ENCODE measurements around the gene DHRS4. TPM values are rescaled to one million over a fixed set of nuclear protein-coding genes. Genes with fewer than 3 reads are reported as not detected.
"Not testable (repeated sequence)": the region's sequence is repeated elsewhere in the genome, so short reads cannot be mapped to it uniquely, and the experiment has no call there.

Gene DHRS4
- total and polyA plus RNA-seq, 2 of the 13 experiments (the other 11 are each of a cell fraction or from before 2014, with no cell fraction given): 23.9 to 45.1 TPM

- TF ChIP-seq, protein P1, sequence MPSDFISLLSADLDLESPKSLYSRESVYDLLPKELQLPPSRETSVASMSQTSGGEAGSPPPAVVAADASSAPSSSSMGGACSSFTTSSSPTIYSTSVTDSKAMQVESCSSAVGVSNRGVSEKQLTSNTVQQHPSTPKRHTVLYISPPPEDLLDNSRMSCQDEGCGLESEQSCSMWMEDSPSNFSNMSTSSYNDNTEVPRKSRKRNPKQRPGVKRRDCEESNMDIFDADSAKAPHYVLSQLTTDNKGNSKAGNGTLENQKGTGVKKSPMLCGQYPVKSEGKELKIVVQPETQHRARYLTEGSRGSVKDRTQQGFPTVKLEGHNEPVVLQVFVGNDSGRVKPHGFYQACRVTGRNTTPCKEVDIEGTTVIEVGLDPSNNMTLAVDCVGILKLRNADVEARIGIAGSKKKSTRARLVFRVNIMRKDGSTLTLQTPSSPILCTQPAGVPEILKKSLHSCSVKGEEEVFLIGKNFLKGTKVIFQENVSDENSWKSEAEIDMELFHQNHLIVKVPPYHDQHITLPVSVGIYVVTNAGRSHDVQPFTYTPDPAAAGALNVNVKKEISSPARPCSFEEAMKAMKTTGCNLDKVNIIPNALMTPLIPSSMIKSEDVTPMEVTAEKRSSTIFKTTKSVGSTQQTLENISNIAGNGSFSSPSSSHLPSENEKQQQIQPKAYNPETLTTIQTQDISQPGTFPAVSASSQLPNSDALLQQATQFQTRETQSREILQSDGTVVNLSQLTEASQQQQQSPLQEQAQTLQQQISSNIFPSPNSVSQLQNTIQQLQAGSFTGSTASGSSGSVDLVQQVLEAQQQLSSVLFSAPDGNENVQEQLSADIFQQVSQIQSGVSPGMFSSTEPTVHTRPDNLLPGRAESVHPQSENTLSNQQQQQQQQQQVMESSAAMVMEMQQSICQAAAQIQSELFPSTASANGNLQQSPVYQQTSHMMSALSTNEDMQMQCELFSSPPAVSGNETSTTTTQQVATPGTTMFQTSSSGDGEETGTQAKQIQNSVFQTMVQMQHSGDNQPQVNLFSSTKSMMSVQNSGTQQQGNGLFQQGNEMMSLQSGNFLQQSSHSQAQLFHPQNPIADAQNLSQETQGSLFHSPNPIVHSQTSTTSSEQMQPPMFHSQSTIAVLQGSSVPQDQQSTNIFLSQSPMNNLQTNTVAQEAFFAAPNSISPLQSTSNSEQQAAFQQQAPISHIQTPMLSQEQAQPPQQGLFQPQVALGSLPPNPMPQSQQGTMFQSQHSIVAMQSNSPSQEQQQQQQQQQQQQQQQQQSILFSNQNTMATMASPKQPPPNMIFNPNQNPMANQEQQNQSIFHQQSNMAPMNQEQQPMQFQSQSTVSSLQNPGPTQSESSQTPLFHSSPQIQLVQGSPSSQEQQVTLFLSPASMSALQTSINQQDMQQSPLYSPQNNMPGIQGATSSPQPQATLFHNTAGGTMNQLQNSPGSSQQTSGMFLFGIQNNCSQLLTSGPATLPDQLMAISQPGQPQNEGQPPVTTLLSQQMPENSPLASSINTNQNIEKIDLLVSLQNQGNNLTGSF (CRISPR knock-in tag; IDR thresholded peaks at IDR 0.05): 0 out of 2 replicates have a peak, but pooled peaks have one; percentile 52
- TF ChIP-seq ZMYM3 (CRISPR knock-in tag; IDR thresholded peaks at IDR 0.05) (peak; percentile 56; the same call in 1 of the 2 replicates), ZHX2 (IDR thresholded peaks at IDR 0.05; ENCODE audit: low read depth) (0 out of 2 replicates have a peak, but pooled peaks have one; percentile 40), ZBTB7B (CRISPR knock-in tag; IDR thresholded peaks at IDR 0.05) (0 out of 2 replicates have a peak, but pooled peaks have one; percentile 37), POGZ (CRISPR knock-in tag; IDR thresholded peaks at IDR 0.05) (peak; percentile 38; the same call in 1 of the 2 replicates), ZNF589 (CRISPR knock-in tag; conservative IDR thresholded peaks at IDR 0.05) (0 out of 2 replicates have a peak, but pooled peaks have one; percentile 85)
- not testable (repeated sequence) for TF ChIP-seq ZHX2 (CRISPR knock-in tag; IDR thresholded peaks at IDR 0.05; ENCODE audit: borderline replicate concordance)
- TF ChIP-seq, protein P2, sequence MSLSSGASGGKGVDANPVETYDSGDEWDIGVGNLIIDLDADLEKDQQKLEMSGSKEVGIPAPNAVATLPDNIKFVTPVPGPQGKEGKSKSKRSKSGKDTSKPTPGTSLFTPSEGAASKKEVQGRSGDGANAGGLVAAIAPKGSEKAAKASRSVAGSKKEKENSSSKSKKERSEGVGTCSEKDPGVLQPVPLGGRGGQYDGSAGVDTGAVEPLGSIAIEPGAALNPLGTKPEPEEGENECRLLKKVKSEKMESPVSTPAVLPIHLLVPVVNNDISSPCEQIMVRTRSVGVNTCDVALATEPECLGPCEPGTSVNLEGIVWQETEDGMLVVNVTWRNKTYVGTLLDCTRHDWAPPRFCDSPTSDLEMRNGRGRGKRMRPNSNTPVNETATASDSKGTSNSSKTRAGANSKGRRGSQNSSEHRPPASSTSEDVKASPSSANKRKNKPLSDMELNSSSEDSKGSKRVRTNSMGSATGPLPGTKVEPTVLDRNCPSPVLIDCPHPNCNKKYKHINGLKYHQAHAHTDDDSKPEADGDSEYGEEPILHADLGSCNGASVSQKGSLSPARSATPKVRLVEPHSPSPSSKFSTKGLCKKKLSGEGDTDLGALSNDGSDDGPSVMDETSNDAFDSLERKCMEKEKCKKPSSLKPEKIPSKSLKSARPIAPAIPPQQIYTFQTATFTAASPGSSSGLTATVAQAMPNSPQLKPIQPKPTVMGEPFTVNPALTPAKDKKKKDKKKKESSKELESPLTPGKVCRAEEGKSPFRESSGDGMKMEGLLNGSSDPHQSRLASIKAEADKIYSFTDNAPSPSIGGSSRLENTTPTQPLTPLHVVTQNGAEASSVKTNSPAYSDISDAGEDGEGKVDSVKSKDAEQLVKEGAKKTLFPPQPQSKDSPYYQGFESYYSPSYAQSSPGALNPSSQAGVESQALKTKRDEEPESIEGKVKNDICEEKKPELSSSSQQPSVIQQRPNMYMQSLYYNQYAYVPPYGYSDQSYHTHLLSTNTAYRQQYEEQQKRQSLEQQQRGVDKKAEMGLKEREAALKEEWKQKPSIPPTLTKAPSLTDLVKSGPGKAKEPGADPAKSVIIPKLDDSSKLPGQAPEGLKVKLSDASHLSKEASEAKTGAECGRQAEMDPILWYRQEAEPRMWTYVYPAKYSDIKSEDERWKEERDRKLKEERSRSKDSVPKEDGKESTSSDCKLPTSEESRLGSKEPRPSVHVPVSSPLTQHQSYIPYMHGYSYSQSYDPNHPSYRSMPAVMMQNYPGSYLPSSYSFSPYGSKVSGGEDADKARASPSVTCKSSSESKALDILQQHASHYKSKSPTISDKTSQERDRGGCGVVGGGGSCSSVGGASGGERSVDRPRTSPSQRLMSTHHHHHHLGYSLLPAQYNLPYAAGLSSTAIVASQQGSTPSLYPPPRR (CRISPR knock-in tag; IDR thresholded peaks at IDR 0.05; ENCODE audit: borderline replicate concordance): peak; percentile 67; the same call in 1 of the 2 replicates
- TF ChIP-seq, protein P3, sequence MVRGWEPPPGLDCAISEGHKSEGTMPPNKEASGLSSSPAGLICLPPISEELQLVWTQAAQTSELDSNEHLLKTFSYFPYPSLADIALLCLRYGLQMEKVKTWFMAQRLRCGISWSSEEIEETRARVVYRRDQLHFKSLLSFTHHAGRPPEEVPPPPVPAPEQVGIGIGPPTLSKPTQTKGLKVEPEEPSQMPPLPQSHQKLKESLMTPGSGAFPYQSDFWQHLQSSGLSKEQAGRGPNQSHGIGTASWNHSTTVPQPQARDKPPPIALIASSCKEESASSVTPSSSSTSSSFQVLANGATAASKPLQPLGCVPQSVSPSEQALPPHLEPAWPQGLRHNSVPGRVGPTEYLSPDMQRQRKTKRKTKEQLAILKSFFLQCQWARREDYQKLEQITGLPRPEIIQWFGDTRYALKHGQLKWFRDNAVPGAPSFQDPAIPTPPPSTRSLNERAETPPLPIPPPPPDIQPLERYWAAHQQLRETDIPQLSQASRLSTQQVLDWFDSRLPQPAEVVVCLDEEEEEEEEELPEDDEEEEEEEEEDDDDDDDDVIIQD (CRISPR knock-in tag; IDR thresholded peaks at IDR 0.05; ENCODE audit: low read depth): peak; percentile 96
These were observed 28.6 kb downstream of the DHRS4 start (continued) for GRCh38 chr14:23981951-23982813.
